GM19395 (cell line): ENCODE results near the gene RANGAP1.

Experiments used
- ATAC-seq: cut with Tn5 transposase; IDR thresholded peaks from one replicate; pipeline ENCODE4 v1.9.1; 2021; ENCODE audit warnings: mild to moderate bottlenecking, moderate library complexity; ENCODE audit not compliant: unreplicated experiment

RANGAP1 gene, protein sequence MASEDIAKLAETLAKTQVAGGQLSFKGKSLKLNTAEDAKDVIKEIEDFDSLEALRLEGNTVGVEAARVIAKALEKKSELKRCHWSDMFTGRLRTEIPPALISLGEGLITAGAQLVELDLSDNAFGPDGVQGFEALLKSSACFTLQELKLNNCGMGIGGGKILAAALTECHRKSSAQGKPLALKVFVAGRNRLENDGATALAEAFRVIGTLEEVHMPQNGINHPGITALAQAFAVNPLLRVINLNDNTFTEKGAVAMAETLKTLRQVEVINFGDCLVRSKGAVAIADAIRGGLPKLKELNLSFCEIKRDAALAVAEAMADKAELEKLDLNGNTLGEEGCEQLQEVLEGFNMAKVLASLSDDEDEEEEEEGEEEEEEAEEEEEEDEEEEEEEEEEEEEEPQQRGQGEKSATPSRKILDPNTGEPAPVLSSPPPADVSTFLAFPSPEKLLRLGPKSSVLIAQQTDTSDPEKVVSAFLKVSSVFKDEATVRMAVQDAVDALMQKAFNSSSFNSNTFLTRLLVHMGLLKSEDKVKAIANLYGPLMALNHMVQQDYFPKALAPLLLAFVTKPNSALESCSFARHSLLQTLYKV

DNA sequence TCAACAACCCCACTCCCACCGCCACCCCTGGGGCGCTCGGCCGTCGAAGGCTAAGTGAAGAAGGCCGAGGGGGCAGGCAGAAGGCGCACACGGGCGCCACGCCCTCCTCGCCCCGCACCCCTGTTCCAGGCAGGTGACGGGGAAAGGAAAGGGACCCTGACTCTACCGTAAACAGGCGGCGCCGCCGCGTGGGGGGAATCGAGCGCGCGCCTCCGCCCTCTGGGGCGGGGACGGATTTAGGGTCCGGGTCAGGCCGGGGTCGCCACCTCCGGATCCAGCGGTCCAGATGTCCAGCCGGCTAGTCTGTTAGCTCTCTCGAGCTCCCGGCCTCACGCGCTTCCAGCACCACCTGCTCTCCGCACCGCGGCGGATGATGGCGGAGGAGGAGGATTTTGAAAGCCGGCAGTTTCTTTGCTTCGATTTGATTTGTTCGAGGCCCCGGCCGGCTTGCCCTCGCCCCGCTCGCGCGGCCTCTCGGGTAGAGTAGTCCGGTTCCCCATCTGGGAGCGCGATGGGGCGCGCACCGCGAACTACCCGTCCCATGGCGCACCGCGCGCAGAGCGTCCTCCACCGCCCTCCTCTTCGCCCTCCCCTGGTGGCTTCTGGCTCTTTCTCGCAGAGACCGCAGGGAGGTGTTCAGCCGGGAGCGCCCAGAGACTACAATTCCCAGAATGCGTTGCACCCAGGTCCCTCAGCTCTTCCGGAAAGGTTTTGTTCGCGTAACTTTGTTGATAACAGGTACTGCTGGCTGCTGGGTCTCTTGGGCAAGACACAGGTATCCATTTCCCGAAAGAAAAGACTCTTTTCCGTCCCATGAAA is at the start of gene RANGAP1:
RANGAP1 (minus strand) TSS at position 368 of the 819 bp plus-strand sequence. CDS start 5,143 bp downstream, outside the sequence.
- peak; percentile 95 for ATAC-seq

DNA sequence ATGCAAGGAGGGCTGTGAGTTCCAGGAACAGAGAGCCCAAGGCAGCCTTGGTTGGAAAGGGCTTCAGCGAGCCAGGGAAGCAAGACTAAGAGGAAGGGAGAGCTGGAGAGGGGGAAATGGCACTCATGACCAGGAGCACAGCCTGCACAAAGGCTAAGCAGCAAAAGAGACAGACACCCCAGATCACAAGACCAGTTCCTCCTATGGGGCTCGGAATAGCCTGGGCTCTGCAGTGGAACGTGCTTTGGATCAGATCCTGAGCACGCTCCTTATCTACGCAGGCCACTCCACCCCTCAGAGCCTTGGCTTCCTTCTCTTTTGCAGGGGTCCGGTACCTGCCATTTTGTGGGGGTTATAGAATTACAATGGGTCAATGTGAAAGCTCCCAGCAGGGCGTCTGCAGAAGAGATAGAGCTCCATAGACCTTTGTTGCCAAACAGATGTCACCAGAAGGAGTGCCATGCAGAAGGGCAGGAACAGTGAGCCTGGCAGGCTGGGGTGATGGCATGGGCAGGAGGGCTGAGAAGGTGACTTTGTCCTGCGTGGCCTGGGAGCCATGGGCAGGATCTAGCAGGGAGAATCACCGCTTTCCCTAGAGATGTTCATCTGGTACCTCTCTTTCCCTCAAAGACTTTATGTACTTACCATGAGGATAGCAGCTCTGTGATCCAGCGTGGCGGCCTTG is 49.1 kb upstream of the RANGAP1 start:
- ATAC-seq = no peak

DNA sequence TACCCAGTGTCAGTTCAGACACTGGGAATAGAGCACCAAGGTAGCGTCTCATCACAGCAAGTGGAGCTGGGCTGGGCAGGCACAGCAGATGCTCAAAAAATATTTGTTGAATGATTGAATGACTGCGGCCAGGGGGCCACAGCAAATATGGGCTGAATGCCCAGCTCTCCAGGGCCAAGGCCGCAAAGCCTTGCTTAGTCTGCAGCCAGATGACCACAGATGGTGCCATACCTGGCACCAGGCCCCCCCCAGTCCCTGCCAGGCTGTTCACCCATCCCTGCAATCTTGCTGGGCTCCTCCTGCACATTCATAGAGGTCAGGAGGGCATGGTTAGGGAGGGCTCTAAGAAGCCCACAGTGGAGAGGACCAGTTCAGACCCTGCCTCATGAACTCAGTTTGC is 48.2 kb upstream of the RANGAP1 start:
- ATAC-seq = no peak

DNA sequence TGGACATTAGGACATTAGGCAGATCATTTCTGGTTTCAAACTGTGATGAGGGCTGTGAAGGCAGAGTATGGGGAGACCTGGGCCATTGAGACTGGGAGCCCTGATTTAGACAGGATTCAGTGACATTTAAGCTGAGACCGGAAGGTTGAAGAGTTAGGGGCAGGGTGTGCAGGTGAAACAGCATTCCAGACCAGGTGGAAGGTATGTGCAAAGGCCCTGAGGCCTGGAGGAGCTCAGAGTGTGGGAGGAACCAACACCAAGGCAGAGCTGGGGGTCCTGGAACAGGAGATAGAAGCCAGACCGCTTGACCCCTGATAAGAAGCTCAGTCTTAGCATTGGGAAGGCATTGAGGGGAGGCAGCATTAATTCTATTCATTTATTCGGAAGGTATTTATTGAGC is 47.8 kb upstream of the RANGAP1 start:
- ATAC-seq = no peak

DNA sequence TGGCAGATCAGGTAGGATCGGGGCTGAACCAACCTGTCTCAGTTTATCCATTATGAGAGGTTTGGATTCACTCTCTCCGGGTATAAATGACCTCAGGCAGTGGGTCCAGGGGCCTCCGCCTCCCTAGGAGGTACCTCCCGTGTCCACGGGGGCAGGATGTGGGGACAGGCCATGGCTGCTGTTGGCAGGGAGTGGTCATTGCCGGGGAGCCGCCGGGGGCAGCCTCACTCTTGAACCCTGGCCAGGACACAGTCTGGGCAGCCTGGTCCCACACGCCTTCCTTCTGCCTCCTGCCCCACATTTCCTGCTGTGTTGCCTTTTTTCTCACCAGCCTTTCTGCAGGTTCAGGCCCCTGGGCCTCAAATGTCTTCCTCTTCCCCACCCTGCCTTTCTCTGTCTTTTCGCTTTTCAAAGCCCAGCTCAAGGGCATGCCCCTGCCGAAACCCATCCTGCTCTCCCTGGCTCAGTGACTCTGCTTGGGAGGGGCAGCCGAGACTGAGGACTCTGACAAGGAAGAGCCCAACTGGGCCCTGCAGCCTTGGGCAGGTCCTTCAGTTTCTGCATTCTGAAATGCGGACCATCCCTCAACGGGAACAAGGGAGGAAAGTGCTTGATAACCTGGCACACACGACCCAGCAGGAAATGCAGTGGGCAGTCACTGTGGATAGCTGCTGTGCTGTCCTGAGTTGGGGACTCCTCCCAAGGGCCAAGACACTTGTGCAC is 46.4 kb upstream of the RANGAP1 start:
- ATAC-seq = no peak

DNA sequence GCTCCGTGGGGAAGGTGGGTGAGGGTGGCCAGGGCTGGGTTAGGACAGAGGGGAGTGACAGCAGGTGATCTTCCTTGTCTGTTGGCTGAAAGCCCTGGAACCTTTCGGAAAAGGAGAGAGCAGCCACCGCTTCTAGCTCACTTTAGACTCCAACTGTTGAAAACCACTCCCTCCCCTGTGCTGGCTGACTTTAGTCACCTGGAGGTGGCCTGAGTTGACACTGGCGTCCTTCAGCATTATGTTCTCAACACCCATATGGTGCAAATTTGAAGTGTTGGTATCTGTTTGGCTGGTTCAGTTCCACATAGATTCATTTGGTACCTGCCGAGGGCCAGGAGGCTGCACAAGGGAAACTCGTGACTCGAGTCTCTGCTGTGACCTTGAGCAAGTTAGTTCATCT is 44.2 kb upstream of the RANGAP1 start:
- no peak for ATAC-seq

DNA sequence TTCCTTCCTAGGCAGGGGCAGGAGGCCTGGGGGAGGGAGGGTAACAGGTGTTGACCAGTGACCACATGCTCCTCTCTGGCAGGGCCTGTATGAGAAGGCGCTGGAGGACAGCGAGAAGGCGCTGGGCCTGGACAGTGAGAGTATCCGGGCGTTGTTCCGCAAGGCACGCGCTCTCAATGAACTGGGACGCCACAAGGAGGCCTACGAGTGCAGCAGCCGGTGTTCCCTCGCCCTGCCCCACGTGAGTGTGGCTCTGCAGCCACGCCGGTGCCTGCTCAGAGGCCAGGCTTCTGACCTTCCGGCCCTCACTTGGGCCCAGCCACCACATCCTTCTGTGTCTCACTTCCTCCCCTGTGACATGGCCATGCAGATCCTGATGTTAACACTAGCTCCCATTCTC is 41.1 kb upstream of the RANGAP1 start:
- no peak for ATAC-seq

DNA sequence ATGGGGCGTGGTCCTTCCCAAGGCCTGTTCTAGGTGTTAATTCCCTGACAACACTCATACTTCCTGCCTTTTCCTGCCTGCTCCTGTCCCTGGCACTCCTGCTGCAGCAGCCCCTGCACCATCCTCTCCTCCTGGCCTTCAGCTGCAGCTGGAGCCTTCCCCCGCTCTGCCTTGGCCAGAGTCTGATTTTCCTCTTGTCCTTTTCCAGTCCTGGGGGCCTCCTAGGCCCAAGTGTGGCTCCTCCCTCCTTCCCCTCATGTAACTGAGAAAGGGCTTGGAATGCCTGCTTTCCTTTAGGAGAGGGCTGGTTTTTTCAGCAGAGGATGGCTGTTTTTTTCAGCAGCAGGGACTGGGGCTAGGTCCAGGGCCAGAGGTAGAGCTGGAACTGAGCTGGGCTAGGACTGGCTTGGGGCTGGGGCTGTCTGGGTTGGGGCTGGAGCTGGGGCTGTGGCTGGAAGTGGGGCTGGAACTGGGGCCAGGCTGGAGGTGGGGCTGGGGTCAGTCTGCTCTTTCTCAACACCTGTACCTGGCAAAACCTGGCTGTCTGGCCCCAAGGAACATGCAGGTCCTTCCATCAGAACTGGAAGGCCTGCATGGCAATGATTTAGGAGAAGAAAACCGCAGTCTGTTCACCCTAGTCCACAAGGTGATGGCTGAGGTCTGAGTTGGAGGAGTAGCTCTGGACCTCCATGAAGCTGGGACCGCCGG is 39.0 kb upstream of the RANGAP1 start:
- no peak for ATAC-seq

DNA sequence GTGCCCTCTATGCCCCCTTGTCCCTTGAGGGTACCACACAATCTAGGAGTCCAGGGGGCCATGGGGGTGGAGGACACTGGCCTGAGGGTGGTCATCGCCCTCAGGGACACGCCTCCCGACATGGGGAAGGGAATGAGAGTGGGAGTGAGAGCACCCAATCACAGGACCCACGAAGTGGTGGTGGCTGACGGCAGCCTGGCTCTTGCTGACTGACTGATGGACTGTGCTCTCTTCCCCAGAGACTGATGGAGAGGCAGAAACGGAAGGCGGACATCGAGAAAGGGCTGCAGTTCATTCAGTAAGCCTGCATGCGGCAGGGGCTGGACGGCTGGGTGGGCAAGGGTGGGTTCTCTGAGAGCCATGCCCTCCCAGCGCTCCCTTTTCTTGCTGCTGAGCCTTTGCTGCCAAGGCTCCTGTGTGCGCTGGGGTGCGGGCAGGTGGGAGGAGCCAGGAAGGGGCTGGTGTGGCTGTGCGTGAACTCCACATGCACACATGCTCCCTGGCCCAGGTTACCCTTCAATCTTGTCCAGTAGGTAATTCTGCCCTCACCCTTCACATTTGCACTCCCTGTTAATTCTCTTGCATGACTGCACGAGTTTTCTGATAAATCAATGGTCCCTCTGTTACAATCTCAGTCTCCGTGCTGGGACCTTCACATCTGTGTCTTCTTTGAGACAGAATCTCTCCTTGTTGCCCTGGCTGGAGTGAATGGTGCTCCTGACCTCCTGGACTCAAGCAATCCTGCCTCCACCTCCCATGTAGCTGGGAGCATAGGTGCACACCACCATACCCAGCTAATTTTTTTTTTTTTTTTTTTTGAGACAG is 34.6 kb upstream of the RANGAP1 start:
- ATAC-seq = no peak

DNA sequence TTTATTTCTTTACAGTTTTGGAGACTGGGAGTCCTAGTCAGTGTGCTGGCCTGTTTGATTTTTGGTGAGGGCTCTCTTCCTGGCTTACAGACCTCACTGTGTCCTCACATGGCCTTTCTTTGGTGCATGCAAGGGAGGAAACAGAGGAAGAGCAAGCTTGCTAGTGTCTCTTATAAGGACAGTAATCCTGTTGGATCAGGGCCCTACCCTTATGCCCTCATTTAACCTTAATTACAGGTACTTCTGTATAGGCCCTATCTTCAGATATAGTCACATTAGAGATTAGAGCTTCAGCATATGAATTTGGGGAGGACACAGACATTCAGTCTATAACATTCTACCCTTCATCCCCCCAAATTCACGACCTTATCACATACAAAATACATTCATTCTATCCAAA is 29.6 kb upstream of the RANGAP1 start:
- no peak for ATAC-seq

DNA sequence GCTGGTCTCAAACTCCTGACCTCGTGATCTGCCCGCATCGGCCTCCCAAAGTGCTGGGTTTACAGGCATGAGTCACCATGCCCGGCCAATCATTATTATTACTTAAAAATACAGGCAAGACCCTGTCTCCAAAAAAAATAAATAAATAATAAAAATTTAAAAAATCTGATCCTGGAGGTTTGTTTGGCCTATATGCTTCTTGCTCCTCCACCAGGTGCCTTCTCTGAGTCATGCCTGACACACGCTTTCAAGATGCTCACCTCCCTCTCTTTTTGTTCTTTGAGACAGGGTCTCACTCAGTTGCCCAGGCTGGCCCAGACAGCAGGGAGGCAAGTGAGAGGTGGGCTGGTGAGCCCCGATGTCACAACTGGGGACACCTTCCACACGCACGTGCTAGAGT is 28.8 kb upstream of the RANGAP1 start:
- no peak for ATAC-seq

DNA sequence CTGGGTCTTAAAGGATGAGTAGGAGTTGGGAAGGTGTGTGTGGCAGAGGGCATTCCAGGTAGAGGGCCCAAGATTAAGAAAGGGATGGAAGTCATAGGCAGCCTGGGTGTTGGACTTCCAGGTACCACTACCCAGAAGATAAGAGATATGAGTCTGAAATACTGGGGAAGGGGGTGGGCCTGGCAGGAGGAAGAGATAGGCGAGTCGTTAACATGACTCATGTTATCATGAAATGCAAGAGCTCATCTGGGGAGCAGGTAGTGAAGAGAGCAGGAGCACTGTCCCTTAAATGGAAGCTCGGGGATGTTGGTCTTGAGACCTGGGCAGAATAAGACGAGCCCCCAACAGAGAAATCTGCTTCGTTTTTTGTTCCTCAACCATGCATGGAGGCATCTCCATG is 25.5 kb upstream of the RANGAP1 start:
- ATAC-seq = no peak

DNA sequence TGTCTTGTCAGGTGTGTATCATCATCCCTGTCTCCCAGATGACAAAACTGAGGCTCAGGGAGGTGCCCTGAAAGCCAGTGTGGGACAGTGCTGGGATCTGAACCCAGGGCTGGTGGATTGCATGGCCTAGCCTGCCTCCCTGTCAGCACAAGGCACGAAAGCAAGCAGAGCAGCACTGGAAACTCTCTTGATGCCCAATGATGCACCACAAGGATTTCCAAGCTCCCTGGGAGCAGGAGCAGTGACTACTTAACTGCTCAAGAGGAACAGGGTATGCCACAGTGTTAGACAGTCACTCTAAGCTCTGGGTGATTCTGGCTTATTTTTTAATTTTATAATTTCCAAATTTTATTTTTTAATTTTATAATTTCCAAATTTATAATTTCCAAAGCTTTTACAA is 24.3 kb upstream of the RANGAP1 start:
- no peak for ATAC-seq

DNA sequence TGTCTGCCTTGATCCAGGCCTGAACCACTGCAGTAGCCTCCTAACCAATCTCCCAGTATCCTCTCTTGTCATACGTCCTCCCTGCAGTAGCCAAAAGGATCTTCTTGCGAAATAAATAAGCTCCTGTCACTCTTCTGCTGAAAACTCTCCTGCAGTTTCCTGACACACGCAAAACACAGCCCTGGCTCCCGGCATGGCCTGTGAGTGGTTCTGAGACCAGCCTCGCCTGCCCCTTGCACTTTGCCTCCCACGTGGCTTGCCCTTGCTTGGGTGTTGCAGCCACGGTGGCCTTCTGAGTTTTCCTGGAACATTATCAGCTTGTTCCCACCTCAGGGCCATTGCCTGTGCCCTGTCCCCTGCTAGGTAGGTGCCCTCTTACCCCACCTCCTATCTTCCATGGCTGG is 22.6 kb upstream of the RANGAP1 start:
- no peak for ATAC-seq

DNA sequence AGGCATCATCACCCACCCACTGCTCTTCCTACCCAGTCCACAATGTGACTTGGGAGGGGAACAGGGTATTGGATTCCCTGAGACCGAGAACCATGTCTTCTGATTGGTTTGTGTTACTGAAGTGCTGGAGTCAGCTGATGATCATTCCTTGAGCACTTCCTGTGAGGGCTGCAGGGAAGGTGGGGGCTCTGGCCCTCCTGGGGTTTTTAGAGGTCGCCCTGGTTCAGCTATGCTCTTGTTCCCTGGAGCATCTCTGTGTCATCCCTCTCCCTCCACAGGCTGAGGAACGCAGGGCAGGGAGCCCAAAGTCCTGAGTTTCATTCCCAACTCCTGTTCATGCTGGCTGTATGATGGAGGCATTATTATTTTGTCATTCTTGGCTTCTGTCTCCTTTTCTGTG is 22.1 kb upstream of the RANGAP1 start:
- ATAC-seq = no peak

DNA sequence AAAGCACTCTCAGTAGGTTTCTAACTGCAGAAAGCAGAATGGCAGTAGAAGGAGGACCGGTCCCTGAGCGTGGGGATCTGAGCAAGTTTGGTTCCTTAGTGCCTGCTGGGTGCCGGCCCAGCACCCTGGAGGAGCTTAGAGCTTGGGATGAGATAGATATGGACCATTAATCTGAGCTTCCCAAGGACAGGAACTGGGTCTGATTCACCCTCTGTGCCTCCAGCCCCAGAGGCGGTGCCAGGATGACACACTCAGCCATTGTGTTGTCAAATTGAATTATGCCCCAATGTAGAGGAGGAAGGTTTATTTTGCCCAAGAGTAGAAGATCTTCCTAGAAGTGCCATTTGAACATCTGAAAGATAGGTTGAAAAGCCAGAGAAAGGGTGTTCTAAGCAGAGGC is 19.7 kb upstream of the RANGAP1 start:
- ATAC-seq = no peak

DNA sequence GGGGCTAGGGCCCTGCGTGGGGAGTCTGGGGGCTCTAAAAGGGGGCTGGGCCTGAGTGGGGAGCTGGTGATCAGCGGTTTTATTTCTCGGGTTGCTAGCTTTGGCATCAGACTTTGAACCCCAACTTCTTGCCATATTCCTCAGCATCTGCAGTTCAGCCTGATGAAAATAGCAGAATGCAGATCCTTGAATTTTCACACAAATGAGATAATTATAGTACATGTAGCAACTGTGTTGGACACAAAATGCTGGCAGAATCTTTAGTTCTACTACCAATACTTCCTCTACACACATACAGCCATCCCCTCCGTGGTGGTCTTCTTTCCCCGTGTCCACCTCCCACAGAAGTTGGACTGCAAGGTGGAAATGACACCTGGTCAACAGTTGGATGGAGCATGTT is 16.8 kb upstream of the RANGAP1 start:
- ATAC-seq = no peak

DNA sequence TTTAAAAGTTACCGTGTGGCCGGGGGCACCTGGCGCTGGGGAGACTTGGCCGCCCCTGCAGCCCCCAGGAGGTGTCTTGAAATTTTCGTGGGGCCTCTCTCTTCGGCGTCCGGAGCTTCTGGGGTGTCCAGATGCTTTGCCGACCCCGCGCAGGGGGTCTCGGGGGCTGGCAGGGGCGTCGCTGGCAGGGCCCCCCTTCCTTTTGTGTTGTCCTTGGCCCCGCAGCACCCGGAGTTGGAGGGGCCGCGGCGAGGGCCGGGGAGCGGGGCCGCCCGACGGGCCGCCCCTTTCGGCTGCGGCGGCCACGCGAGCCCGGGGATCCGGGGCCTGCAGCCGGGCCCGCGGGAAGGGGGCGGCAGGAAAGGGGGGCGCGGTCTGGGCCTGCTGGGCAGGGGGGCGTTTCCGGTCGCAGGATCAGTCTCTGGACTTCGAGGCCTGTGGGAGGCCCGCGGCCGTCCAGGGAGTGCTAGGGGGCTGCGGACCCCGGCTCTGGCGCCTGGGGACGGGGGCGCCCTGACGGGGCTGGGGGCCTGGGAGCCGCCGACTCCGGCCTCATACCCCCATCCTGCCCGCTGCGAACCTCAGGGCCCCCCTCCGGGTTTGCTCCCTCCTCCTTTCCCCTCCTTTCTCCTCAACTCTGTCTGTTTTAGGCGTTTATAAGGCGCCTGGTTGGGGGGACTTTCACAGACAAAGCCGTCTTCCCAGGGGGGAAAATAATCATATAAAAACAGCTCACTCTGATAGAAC is 16.2 kb upstream of the RANGAP1 start:
- no peak for ATAC-seq
